Heart left ventricle (tissue), 16 donors: ENCODE measurements around the gene EPHA8. TPM values are rescaled to one million over a fixed set of nuclear protein-coding genes. Genes with fewer than 3 reads are reported as not detected.

Source experiments
- ATAC-seq, 4 donors: fragments of 200-7000 bp; cut with Tn5 transposase; one replicate each; pipeline ENCODE4 v1.9.1; 2020 to 2022; ENCODE audit warnings: moderate library complexity in 4 of 4, mild to moderate bottlenecking in 3 of 4, moderate number of reproducible peaks in 1 of 4
- DNase-seq, 5 donors: peaks; one replicate each; pipeline ENCODE4 v3.0.0-alpha.2; 2020
- H3K27ac ChIP-seq, 12 donors: fragments of 200-600 bp; sonication (generic) in 4 of 12; one replicate each; pipeline versions ENCODE4 v1.5.0 to v1.8.0; 2016 to 2022; ENCODE audit warnings: mild to moderate bottlenecking in 2 of 12
- H3K27me3 ChIP-seq, 9 donors: fragments of 200-600 bp; sonication (generic) in 2 of 9; one replicate each; pipeline versions ENCODE4 v1.5.1 to v1.8.0; 2016 to 2022; ENCODE audit warnings: mild to moderate bottlenecking in 3 of 9
- H3K36me3 ChIP-seq, 9 donors: fragments of 200-600 bp; sonication (generic) in 2 of 9; one replicate each; pipeline versions ENCODE4 v1.5.0 to v1.8.0; 2018 to 2022; ENCODE audit warnings: mild to moderate bottlenecking in 2 of 9
- H3K4me1 ChIP-seq, 12 donors: fragments of 200-600 bp; sonication (generic) in 4 of 12; one replicate each; pipeline versions ENCODE4 v1.5.0 to v1.8.0; 2016 to 2022; ENCODE audit warnings: mild to moderate bottlenecking in 3 of 12
- H3K4me3 ChIP-seq, 12 donors: fragments of 200-600 bp; sonication (generic) in 4 of 12; one replicate each; pipeline versions ENCODE4 v1.5.0 to v1.8.0; 2017 to 2022; ENCODE audit warnings: mild to moderate bottlenecking in 9 of 12, moderate library complexity in 4 of 12
- H3K9me3 ChIP-seq, 12 donors: fragments of 200-600 bp; sonication (generic) in 4 of 12; one replicate each; pipeline versions ENCODE4 v1.5.0 to v1.8.0; 2016 to 2022; ENCODE audit warnings: mild to moderate bottlenecking in 1 of 12
- POLR2A ChIP-seq, 2 donors: fragments of 450-650 bp; IDR thresholded peaks; one replicate each; pipeline ENCODE4 v1.6.1; 2017; ENCODE audit warnings: antibody characterized with exemption in 2 of 2, mild to moderate bottlenecking in 2 of 2, moderate library complexity in 2 of 2
- WGBS, 4 donors: extraction: QIAGEN DNeasy Blood & Tissue Kit in 2 of 4; methylation state at CpG; one replicate each; pipeline versions ENCODE4 v1.1.5 to v1.1.7; 2013 to 2018; 5-methylcytosine and 5-hydroxymethylcytosine counted together
- intact Hi-C, 10 donors: fragments of 100-400 bp; cut with DNase I; formaldehyde crosslinking; loops; one replicate each; pipeline versions ENCODE4 v1.11.1 to v1.14.2; 2022
- polyA plus RNA-seq, 2 donors: library from polyadenylated mRNA; stranded (reverse); fragments of 200-250 nt; gene quantifications; one replicate each; pipeline ENCODE4 v1.2.3, GENCODE V29; 2013
- total RNA-seq, 9 donors: library from RNA; depleted of rRNA in 2 of 9; stranded (reverse); fragments of >200 nt in 2 of 9; fragmentation: NEBNext Ultra II Directional in 3 of 9; extraction: Animal tissue kit (Norgen Biotek cat#: 25700) in 3 of 9; gene quantifications; one replicate each; pipeline versions ENCODE4 v1.1.0 to v1.2.4, GENCODE V29; 2016 to 2023
- TF ChIP-seq, protein P1 (sequence below), 12 donors: fragments of 200-600 bp; sonication (generic) in 4 of 12; IDR thresholded peaks; one replicate each; pipeline versions ENCODE4 v1.5.0 to v1.8.0; 2018 to 2022; ENCODE audit warnings: antibody characterized with exemption in 12 of 12, mild to moderate bottlenecking in 5 of 12
- donor health status: ischemic (EF 13 %, LVEDD 7.1; RV severe dilation, severe dysfunction).
- donor health status: healthy with polysubstance abuse.
- donor health status: DM: no; HTN: yes; CAD: no.
- donor health status: DM: no; HTN: no; CAD: no.
- donor health status: ischemic (EF 25% LVEDD 6.9; RV normal size, moderate dysfunction).
- donor health status: ischemic (EF 25% LVEDD 5.7; RV mildly dilated, moderate dysfunction).
- donor health status: healthy.
- donor health status: DM: yes; HTN: yes; CAD: no.
- donor health status: ischemic (EF 35%, LVEDD 5.7; RV mildly dilated, moderate dysfunction).
- donor health status: nonischemic (EF 11% LVEDD 7.7; RV severe dilation, severe dysfunction).
- donor health status: DM: yes; HTN: yes; CAD: no.
- donor health status: PGD.
- donor health status: ischemic (EF 29% LVEDD 5.4; RV normal size, mild dysfunction).
- donor health status: nonischemic (EF 23%, LVEDD 6.1; RV moderate dilation, normal function).

Gene EPHA8
- total and polyA plus RNA-seq, 11 donors: 0.08 to 0.12 TPM; not detected in 9

- intact Hi-C loops: loop anchor here in 7 of 10 donors (2.0 to 10.0 kb wide), 4 partner anchors 105 to 113 kb away; partner anchors contain the start of genes C1QC (in 6 of the 7) and C1QA (in 1 of the 7)
- WGBS, 4 donors: 50 to 61% (median 57%) methylated on average over 12 of the region's 12 CpGs
- Histone ChIP-seq H3K4me1 (peaks cover 0 to 29% (median 16%) of the 10 kb centered on the region in 12 donors), H3K36me3 (peaks cover 0 to 43% (median 31%) of the 10 kb centered on the region in 9 donors), H3K9me3 (no peaks in the 10 kb centered on the region), H3K4me3 (no peak overlapping the region), H3K27ac (peak overlapping the region in 6 of 12 donors; percentile 2 to 81 (median 32)), H3K27me3 (no peaks in the 10 kb centered on the region)
- ATAC-seq: peak in 3 of 4 donors; percentile 43 to 69 (median 68)
- TF ChIP-seq POLR2A (IDR thresholded peaks at IDR 0.05): no peak
- TF ChIP-seq, protein P1, sequence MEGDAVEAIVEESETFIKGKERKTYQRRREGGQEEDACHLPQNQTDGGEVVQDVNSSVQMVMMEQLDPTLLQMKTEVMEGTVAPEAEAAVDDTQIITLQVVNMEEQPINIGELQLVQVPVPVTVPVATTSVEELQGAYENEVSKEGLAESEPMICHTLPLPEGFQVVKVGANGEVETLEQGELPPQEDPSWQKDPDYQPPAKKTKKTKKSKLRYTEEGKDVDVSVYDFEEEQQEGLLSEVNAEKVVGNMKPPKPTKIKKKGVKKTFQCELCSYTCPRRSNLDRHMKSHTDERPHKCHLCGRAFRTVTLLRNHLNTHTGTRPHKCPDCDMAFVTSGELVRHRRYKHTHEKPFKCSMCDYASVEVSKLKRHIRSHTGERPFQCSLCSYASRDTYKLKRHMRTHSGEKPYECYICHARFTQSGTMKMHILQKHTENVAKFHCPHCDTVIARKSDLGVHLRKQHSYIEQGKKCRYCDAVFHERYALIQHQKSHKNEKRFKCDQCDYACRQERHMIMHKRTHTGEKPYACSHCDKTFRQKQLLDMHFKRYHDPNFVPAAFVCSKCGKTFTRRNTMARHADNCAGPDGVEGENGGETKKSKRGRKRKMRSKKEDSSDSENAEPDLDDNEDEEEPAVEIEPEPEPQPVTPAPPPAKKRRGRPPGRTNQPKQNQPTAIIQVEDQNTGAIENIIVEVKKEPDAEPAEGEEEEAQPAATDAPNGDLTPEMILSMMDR (IDR thresholded peaks at IDR 0.05): no peak
- DNase-seq: peak in 3 of 5 donors; percentile 32 to 57 (median 55)
Observed at GRCh38 chr1:22529901-22530621, 33.2 kb upstream of the EPHA8 start.

GRCh38 chr1:22530715-22531114 lies 32.6 kb upstream of the EPHA8 start:
- intact Hi-C loops: loop anchor here in 1 of 10 donors (10.0 kb wide), 1 partner anchor 104 kb away; the partner anchor contains the start of gene C1QA
- H3K27ac ChIP-seq: peak overlapping the region in 6 of 12 donors; percentile 2 to 81 (median 32)
- H3K36me3 ChIP-seq: peaks cover 0 to 39% (median 25%) of the 10 kb centered on the region in 9 donors
- H3K27me3 ChIP-seq: no peaks in the 10 kb centered on the region
- no peak for DNase-seq
- peaks cover 0 to 29% (median 16%) of the 10 kb centered on the region in 12 donors for H3K4me1 ChIP-seq
- ATAC-seq: peak in 1 of 4 donors; percentile 23
- 71 to 88% (median 82%) methylated on average over 3 of the region's 3 CpGs for WGBS, 4 donors
- no peak for TF ChIP-seq POLR2A (IDR thresholded peaks at IDR 0.05)
- TF ChIP-seq, protein P1 (IDR thresholded peaks at IDR 0.05): no peak
- no peak overlapping the region for H3K4me3 ChIP-seq
- H3K9me3 ChIP-seq: no peaks in the 10 kb centered on the region

- TF ChIP-seq POLR2A (IDR thresholded peaks at IDR 0.05): no peak
- TF ChIP-seq, protein P1 (IDR thresholded peaks at IDR 0.05): no peak
- Histone ChIP-seq H3K4me3 (no peak overlapping the region), H3K36me3 (peaks cover 0 to 33% (median 19%) of the 10 kb centered on the region in 9 donors), H3K9me3 (no peaks in the 10 kb centered on the region), H3K27me3 (no peaks in the 10 kb centered on the region), H3K27ac (peak overlapping the region in 3 of 12 donors; percentile 2 to 81 (median 67)), H3K4me1 (peaks cover 0 to 29% (median 16%) of the 10 kb centered on the region in 12 donors)
- 52 to 69% (median 56%) methylated on average over 6 of the region's 6 CpGs for WGBS, 4 donors
- DNase-seq (no peak), ATAC-seq (peak in 3 of 4 donors; percentile 15 to 27 (median 20))
- intact Hi-C loops: loop anchor here in 1 of 10 donors (10.0 kb wide), 1 partner anchor 104 kb away; the partner anchor contains the start of gene C1QA
Observed at GRCh38 chr1:22531251-22531650, 32.0 kb upstream of the EPHA8 start.

DNA sequence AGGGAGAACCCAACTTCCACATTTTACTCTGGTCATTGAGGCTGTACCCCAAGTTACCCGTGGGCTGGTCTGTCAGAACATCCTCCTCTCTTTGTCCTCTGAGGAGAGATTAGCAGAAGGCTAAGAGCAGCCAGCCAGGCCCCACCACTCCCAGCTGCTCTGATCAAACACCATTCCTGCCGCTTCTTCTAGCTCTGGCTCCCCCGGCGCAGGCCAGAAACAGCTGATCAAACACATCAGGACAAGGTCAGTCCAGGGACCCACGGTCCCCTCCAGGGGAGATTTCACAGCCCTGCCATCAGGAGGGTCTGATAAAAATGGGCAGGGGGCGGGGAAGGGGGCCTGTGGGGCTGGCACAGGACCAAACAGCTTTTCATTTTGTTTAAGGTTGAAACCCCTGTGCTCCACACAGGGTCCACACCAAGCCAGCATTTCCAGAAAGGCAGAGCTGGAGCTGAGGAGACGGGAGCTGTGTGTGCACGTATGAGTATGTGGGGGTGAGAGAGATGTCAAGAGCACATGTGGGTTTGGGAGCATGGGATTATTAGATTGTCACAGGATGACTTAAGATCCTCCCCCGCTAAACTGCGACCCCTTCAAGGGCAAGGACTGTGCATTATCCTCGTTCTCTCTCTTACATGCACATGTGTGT lies 29.9 kb upstream of the EPHA8 start:
- DNase-seq: peak in 1 of 5 donors; percentile 19
- Histone ChIP-seq H3K27ac (no peak overlapping the region), H3K9me3 (no peaks in the 10 kb centered on the region), H3K4me3 (no peak overlapping the region), H3K4me1 (peaks cover 0 to 29% (median 16%) of the 10 kb centered on the region in 12 donors), H3K36me3 (peaks cover 0 to 12% (median 0%) of the 10 kb centered on the region in 9 donors), H3K27me3 (no peaks in the 10 kb centered on the region)
- no peak for TF ChIP-seq POLR2A (IDR thresholded peaks at IDR 0.05)
- TF ChIP-seq, protein P1 (IDR thresholded peaks at IDR 0.05): no peak
- WGBS, 4 donors: 78 to 86% (median 82%) methylated on average over 11 of the region's 11 CpGs
- intact Hi-C loops: loop anchor here in 1 of 10 donors (10.0 kb wide), 1 partner anchor 101 kb away; the partner anchor contains the start of gene C1QA
- ATAC-seq: no peak
